Measurements from ENCODE around the gene LAMB1. TPM values are rescaled to one million over a fixed set of nuclear protein-coding genes. Genes with fewer than 3 reads are reported as not detected.

LAMB1 gene
- polyA plus RNA-seq, 1 experiment, result 204 TPM

- ChIA-PET POLR2A (no interaction called here), CTCF (no interaction called here)
- H3K36me3 ChIP-seq (ENCODE audit: control insufficient read depth, insufficient read depth, low read length), result no peaks in the 10 kb centered on the region
These were observed 118.7 kb downstream of the LAMB1 start for GRCh38 chr7:107884066-107884818.

GRCh38 chr7:107882766-107883165 lies 120.2 kb downstream of the LAMB1 start:
- DNase-seq (ENCODE audit: low read depth), result no peak
- Histone ChIP-seq H3K27me3 (ENCODE audit: control insufficient read depth, insufficient read depth, low read length) (peaks cover 9% of the 10 kb centered on the region), H3K36me3 (ENCODE audit: control insufficient read depth, insufficient read depth, low read length) (no peaks in the 10 kb centered on the region), H3K4me3 (ENCODE audit: low read depth, low read length) (no peak overlapping the region)
- ChIA-PET POLR2A (interaction anchor here (0.6 kb wide), 1 partner anchor 16 kb away, joined by 5 read pairs; no protein-coding TSS in a partner anchor), CTCF (interaction anchor here (0.5 to 10.0 kb wide), 4 partner anchors 22 to 420 kb away, joined by 3 to 112 read pairs (median 3); partner anchors contain the start of gene CBLL1)
- TF ChIP-seq CTCF (IDR thresholded peaks at IDR 0.05; ENCODE audit: insufficient read depth, low read depth, low read length), result no peak

More at GRCh38 chr7:107884066-107884818, 118.7 kb downstream of the LAMB1 start:
- DNase-seq (ENCODE audit: low read depth), result no peak
- TF ChIP-seq CTCF (IDR thresholded peaks at IDR 0.05; ENCODE audit: insufficient read depth, low read depth, low read length), result no peak
- peaks cover 9% of the 10 kb centered on the region for H3K27me3 ChIP-seq (ENCODE audit: control insufficient read depth, insufficient read depth, low read length)
- H3K4me3 ChIP-seq (ENCODE audit: low read depth, low read length), result no peak overlapping the region

- TF ChIP-seq CTCF (IDR thresholded peaks at IDR 0.05; ENCODE audit: insufficient read depth, low read depth, low read length), result peak; percentile 85
- ChIA-PET CTCF (interaction anchor here (0.5 to 10.0 kb wide), 21 partner anchors 9 to 732 kb away, joined by 3 to 112 read pairs (median 3); partner anchors contain the start of genes CBLL1, DLD and LAMB1), POLR2A (no interaction called here)
- Histone ChIP-seq H3K27me3 (ENCODE audit: control insufficient read depth, insufficient read depth, low read length) (peaks cover 4% of the 10 kb centered on the region), H3K36me3 (ENCODE audit: control insufficient read depth, insufficient read depth, low read length) (no peaks in the 10 kb centered on the region), H3K4me3 (ENCODE audit: low read depth, low read length) (no peak overlapping the region)
- DNase-seq (ENCODE audit: low read depth), result no peak
These were observed 123.4 kb downstream of the LAMB1 start for GRCh38 chr7:107879400-107880035.

GRCh38 chr7:107878636-107879035 lies 124.3 kb downstream of the LAMB1 start:
- POLR2A ChIA-PET, result no interaction called here
- TF ChIP-seq CTCF (IDR thresholded peaks at IDR 0.05; ENCODE audit: insufficient read depth, low read depth, low read length), result no peak
- Histone ChIP-seq H3K4me3 (ENCODE audit: low read depth, low read length) (no peak overlapping the region), H3K36me3 (ENCODE audit: control insufficient read depth, insufficient read depth, low read length) (no peaks in the 10 kb centered on the region), H3K27me3 (ENCODE audit: control insufficient read depth, insufficient read depth, low read length) (peaks cover 2% of the 10 kb centered on the region; the same call in 1 of the 2 replicates)
- DNase-seq (ENCODE audit: low read depth), result no peak
- CTCF ChIA-PET, result interaction anchor here (0.5 to 10.0 kb wide), 18 partner anchors 8 to 731 kb away, joined by 3 to 112 read pairs (median 4); partner anchors contain the start of genes CBLL1, DLD and LAMB1

All from BJ (cell line).